ENCODE measurements around the gene NDFIP1. TPM values are rescaled to one million over a fixed set of nuclear protein-coding genes. Genes with fewer than 3 reads are reported as not detected.

The NDFIP1 gene
- polyA plus RNA-seq, 1 experiment: 11.2 TPM

- DNase-seq (ENCODE audit: low read depth): no peak
- Histone ChIP-seq H3K4me3 (ENCODE audit: low read depth, low read length) (no peak overlapping the region), H3K27me3 (ENCODE audit: control insufficient read depth, insufficient read depth, low read length) (no peaks in the 10 kb centered on the region), H3K36me3 (ENCODE audit: control insufficient read depth, insufficient read depth, low read length) (no peaks in the 10 kb centered on the region)
- ChIA-PET POLR2A (no interaction called here), CTCF (no interaction called here)
- TF ChIP-seq, protein P1, sequence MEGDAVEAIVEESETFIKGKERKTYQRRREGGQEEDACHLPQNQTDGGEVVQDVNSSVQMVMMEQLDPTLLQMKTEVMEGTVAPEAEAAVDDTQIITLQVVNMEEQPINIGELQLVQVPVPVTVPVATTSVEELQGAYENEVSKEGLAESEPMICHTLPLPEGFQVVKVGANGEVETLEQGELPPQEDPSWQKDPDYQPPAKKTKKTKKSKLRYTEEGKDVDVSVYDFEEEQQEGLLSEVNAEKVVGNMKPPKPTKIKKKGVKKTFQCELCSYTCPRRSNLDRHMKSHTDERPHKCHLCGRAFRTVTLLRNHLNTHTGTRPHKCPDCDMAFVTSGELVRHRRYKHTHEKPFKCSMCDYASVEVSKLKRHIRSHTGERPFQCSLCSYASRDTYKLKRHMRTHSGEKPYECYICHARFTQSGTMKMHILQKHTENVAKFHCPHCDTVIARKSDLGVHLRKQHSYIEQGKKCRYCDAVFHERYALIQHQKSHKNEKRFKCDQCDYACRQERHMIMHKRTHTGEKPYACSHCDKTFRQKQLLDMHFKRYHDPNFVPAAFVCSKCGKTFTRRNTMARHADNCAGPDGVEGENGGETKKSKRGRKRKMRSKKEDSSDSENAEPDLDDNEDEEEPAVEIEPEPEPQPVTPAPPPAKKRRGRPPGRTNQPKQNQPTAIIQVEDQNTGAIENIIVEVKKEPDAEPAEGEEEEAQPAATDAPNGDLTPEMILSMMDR (IDR thresholded peaks at IDR 0.05; ENCODE audit: insufficient read depth, low read depth, low read length): no peak
Observed at GRCh38 chr5:142097681-142098080, 10.9 kb upstream of the NDFIP1 start.

- DNase-seq (ENCODE audit: low read depth): no peak
- TF ChIP-seq, protein P1 (IDR thresholded peaks at IDR 0.05; ENCODE audit: insufficient read depth, low read depth, low read length): no peak
- CTCF ChIA-PET: no interaction called here
- H3K36me3 ChIP-seq (ENCODE audit: control insufficient read depth, insufficient read depth, low read length): no peaks in the 10 kb centered on the region
- H3K27me3 ChIP-seq (ENCODE audit: control insufficient read depth, insufficient read depth, low read length): no peaks in the 10 kb centered on the region
- POLR2A ChIA-PET: no interaction called here
- no peak overlapping the region for H3K4me3 ChIP-seq (ENCODE audit: low read depth, low read length)
Observed at GRCh38 chr5:142098275-142098674, 10.3 kb upstream of the NDFIP1 start.

DNA sequence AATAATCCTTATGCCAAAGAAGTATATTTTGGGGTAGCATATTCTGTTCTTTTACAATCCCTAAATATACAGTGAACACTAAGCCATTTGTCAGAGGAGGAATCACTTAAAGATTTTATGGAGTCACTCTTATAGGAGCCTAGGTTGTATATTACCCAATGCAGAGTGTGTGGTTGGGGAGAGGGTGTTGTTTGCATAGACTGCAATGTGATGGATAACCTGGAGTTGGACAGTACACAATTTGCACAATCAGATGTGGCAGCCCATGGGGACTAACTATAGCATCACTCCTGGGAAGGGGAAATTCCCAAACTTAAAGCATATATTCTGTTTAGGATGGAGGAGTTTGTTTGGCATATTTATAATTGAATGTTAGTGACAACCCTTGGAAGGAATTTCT, 9.6 kb upstream of the NDFIP1 start:
- TF ChIP-seq, protein P1 (IDR thresholded peaks at IDR 0.05; ENCODE audit: insufficient read depth, low read depth, low read length): no peak
- CTCF ChIA-PET: no interaction called here
- no peaks in the 10 kb centered on the region for H3K27me3 ChIP-seq (ENCODE audit: control insufficient read depth, insufficient read depth, low read length)
- no peak for DNase-seq (ENCODE audit: low read depth)
- H3K4me3 ChIP-seq (ENCODE audit: low read depth, low read length): no peak overlapping the region
- POLR2A ChIA-PET: no interaction called here
- no peaks in the 10 kb centered on the region for H3K36me3 ChIP-seq (ENCODE audit: control insufficient read depth, insufficient read depth, low read length)

DNA sequence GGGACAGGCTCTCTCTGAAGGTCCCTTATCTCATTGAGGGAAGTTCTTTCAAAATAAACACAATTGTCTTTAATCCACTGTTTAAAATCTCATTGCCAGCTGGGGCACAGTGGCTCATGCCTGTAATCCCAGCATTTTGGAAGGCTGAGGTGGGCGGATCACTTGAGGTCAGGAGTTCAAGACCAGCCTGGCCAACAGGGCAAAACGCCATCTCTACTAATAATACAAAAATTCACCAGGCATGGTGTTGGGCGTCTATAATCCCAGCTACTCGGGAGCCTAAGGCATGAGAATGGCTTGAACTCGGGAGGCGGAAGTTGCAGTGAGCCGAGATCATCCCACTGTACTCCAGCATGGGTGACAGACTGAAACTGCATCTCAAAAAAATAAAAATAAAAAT, 8.3 kb upstream of the NDFIP1 start:
- TF ChIP-seq, protein P1 (IDR thresholded peaks at IDR 0.05; ENCODE audit: insufficient read depth, low read depth, low read length): no peak
- H3K4me3 ChIP-seq (ENCODE audit: low read depth, low read length): no peak overlapping the region
- ChIA-PET POLR2A (no interaction called here), CTCF (no interaction called here)
- no peak for DNase-seq (ENCODE audit: low read depth)
- H3K36me3 ChIP-seq (ENCODE audit: control insufficient read depth, insufficient read depth, low read length): no peaks in the 10 kb centered on the region
- H3K27me3 ChIP-seq (ENCODE audit: control insufficient read depth, insufficient read depth, low read length): no peaks in the 10 kb centered on the region

GRCh38 chr5:142102980-142103740, 5.4 kb upstream of the NDFIP1 start:
- ChIA-PET CTCF (no interaction called here), POLR2A (no interaction called here)
- Histone ChIP-seq H3K27me3 (ENCODE audit: control insufficient read depth, insufficient read depth, low read length) (no peaks in the 10 kb centered on the region), H3K4me3 (ENCODE audit: low read depth, low read length) (no peak overlapping the region), H3K36me3 (ENCODE audit: control insufficient read depth, insufficient read depth, low read length) (no peaks in the 10 kb centered on the region)
- DNase-seq (ENCODE audit: low read depth): no peak
- TF ChIP-seq, protein P1 (IDR thresholded peaks at IDR 0.05; ENCODE audit: insufficient read depth, low read depth, low read length): no peak

Data from BJ (cell line).